HG03095 (cell line): ENCODE results near the gene DEGS2.
A peak's percentile ranks its signal among the peaks of the same experiment; 100 is the strongest.

ENCODE experiments used
- ATAC-seq: cut with Tn5 transposase; IDR thresholded peaks from one replicate; pipeline ENCODE4 v1.9.1; 2021; ENCODE audit warnings: moderate library complexity; ENCODE audit not compliant: unreplicated experiment

DEGS2 gene

DNA sequence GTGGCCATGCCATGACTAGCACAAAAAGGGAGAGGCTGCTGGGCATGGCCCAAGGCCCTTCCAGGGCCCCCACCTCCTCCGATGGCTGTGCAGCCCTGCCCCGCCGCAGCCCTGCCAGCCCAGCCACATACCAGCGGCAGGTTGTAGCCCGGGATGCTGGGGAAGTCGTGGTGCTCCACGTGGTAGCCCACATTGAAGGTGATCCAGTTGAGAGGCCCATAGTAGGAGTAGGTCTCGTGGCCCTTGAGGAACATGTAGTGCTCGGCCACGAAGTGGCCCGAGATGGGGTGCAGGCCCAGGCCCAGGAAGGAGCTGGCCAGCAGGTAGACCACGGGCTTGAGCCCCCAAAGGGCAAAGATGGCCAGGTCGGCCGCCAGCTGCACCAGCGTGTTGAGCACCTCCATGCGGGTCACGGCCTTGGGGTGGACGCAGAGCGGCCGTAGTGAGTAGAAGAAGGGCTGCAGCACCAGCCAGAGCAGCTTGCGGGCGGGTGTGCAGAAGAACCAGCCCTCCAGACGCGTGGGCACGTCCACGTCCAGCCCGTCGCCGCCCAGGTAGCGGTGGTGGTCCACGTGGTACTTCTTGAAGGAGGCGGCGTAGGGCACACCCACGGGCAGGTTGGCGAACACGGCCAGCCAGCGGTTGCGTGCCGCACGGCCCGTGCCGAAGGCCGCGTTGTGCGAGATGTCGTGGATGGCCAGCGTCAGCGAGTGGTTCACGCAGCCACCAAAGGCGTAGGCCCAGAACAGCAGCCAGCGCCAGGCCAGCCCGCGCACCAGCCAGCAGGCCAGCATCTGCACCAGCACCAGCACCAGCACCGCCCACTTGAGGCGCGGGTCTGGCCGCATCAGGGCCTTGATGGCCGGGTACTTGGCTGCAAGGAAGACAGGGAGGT, 10.4 kb downstream of the DEGS2 start:
- no peak for ATAC-seq

DNA sequence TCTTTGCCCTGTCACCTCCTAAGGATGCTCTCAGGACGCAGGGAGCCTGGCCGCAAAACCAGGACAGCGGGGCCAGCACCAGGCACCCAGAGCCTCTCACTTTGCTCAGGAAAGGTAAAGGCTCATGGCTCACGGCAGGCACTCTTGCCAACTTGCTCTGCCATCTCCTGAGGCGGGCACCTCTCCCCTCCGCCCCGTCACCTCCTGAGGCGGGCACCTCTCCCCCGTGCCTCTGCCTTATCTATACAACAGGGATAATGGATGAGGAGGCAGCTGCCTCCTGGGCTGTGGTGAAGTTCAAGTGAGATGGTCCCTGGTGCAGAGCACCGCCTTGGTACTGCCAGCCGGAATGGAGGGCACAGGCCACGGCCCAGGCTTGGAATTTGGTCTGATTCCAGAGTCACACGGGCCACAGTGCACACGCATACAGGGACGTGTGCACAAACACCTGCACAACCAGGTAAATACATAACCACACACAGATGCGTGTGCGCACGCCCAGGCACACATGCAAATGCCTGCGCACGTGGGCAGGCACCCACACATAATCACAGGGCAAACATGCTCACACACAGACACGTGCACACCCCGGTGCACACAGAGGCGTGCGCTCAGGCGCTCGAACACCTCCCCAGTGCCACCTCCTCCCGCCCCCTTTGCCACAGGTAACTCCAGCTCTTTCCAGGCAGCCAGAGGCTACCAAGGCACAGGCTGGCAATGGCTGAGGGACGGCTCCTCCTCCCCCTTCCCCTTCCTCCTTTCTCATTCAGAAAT, 11.6 kb downstream of the DEGS2 start:
- no peak for ATAC-seq

DNA sequence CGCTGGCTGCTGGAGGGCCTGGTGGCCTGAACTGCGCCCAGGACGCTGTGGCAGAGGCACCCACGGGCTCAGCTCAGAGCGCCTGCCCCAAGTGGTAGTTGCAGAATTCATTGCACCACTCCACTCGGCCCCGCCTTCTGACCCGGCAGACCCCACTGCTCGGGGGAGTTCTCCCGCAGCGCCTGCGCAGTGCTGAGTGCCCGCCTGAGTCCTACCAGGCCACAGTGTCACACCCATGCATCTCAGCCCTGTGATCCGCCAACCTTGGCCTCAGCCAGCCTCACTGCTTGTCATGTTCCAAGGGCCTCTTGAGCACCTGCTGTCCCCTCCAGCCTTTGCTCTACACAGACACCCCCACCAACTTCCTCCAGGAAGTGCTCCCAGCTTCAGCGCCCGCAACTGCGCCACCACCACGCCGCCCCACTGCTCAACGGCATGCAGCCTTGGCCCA, 12.2 kb downstream of the DEGS2 start:
- ATAC-seq: no peak

DNA sequence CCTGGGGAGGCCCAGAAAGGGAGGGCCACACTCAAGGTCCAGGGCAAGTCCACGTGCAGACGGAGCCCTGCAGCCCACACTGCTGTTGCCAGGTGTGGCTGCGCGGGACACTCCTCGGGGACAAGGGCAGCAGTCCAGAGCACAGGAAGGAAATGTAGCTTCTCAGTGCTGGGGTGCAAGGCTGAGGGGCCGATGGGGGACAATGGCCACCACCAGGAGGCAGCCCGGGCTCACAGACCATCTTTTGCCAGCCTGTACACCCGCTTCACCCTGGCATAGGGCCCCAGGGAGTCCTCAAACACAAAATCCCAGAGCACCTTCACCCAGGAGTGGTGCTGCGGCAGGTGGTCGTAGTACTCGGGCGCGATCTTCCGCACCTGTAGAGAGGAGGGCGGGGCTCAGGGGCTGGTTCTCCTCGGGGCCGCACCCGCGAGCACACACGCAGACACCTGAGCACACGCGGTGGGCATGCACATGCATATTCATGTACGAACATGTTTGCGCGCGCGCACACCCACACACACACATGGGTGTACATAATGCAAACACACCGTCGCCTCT, 12.8 kb downstream of the DEGS2 start:
- no peak for ATAC-seq

DNA sequence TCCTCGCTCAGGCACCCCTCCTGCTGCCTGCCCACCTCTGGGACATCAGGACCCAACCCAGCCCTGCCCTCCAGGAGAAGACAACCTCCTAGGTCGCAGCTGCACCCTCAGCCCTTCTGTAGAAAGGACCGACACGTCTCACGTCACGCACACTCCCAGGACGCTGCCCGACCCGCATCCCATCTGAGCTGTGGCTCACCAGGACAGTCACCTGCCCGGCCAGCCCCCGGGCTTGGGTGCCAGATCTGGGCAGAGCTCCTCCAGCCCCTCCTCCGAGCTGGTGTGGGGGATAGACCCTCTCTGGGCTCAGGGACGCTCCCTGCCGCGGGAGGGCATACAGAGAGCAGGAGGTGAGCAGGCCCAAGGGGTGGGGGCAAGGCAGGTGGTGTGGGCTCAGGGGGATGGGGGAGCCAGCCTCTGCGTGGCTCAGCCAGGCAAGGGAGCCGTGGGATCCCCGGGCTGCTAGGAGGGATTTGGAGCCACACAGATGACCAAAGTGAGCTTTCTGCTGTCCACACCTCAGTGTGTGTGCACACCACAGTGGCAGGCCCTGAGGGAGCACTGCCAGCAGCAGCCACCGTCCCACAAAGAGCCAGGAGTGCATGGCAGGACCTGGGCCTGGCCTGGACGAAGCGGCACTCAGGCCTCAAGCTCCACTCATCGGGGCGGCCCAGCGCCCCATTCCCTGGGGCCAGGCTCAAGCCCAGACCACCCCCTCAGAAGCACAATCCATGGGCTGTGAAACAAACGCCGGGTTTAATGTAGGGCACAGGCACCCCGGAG, 13.6 kb downstream of the DEGS2 start:
- no peak for ATAC-seq

DNA sequence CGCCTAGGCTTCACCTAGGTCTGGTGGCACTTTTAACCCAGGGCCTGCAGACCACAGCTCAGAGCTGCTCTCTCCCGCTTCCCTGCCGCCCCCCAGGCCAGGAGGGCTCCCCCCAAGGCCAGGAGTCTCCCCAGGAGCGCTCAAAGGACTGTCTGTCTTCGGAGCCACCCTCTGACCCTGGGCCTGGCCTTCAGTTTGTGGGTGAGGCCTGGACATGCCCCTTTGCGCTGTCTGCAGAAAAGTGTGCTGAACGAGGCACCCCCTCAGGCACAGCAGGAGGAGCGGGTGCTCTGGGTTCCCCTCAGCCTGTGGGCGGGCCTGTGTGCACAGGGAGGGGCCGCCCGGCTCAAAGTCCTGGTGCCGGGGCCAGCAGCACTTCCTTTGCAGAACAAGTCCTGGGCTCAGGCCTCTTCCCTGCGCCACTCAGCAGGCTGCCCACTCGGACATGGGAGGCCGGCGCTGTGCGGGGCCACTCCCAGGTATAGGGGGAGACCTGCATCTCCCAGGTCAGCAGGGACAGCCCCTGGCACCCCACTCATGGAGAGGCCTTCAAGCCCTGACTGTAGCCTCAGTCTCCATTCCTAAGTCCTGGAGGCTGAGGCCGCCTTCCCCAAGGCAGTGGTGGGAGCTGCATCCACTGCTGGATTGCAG, 14.3 kb downstream of the DEGS2 start:
- no peak for ATAC-seq

DNA sequence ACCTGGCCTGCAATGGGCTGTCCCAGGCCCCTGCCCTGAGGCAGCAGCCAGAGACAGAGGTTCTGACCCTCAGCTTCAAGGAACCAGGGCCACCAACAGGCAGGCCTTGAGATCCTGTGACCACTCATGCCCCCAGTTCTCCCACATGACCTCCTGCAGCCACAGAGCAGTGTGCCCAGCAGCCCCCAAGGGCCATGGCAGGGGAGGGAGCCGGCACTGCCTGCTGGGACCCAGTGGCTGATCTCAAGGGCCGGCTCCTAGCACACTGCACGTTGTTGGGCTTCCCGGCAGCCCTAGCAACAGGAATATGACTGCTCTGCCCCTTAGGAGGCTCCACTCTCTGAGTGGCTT, 14.8 kb downstream of the DEGS2 start:
- no peak for ATAC-seq

DNA sequence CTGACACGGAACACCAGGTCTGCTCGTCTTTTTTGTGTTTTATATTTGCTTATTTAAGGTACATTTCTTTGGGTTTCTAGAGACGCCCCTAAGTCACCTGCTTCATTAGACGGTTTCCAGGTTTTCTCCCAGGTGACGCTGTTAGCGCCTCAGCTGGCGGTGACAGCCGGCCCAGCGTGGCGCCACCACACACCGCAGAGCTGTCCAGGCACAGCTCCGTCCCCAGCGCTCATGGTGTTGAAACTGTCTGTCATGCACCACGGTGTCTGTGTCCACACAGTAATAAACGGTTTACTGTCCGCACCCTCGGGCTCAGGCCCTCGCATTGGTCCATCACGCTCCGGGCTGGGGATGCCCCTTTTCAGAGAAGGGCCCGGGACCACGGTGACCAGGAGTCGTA, 15.5 kb downstream of the DEGS2 start:
- no peak for ATAC-seq

DNA sequence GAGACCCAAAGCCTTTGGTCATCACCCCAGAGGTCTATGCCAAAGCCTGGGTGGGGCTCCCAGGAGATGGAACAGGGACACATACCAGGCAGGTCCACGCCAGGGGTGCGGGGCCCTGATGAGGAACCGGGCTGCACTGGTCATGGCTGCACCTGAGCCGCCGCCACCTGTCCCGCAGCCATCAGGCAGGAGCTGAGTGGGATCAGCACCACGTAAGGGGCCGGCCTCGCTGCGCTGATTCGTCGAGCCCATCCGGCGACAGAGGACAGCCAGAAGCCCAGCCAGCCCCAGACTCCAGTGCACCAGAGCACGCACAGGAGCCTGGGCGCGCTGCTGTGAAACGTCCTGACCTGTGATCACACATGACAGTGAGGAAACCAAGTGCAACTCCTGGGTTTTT, 15.9 kb downstream of the DEGS2 start:
- no peak for ATAC-seq

DNA sequence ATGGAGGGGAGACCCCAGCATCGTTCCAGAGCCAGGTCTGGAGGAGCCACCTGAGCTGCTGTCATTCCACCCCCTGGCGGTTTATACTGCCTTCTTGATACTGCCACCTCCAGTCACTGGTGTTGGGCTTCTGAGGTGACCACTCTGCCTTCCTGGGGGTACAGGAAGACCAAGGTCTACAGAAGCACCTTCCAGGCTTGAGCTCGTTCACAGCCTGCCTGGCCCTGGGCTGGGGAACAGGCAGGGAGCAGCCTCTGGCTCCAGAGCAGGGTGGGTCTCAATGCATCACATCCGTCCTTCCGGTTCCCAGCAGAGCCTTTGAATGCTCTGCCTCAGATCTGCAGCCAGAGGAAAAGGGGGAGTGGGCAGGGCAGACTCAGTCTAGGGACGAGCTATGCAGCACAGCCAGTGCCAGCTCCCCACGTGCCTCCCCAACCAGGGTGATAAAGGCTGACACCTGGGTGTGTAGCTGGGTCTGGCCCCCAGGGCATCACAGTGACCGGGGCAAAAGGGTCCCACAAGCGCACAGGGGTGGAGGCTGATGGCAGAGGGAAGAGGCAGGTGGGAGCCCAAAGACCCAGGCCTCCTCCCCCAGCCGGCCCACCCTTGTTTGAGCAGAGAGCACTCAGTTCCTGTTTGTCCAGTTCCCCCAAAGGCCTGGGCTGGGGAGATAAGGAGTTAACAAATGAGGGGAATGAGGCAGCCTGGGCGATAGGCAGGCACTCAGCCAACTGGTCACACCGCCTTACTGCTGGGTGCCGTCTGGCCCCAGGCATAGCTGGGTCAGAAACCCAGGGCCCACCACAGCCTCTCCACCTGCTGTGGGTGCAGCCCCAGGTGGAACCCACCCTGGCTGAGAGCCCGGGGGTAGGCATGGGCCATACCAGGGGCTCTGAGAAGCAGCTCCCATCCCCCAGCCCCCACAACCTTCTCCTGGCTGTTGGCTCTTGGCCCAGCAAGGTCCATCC, 17.1 kb downstream of the DEGS2 start:
- ATAC-seq: no peak

DNA sequence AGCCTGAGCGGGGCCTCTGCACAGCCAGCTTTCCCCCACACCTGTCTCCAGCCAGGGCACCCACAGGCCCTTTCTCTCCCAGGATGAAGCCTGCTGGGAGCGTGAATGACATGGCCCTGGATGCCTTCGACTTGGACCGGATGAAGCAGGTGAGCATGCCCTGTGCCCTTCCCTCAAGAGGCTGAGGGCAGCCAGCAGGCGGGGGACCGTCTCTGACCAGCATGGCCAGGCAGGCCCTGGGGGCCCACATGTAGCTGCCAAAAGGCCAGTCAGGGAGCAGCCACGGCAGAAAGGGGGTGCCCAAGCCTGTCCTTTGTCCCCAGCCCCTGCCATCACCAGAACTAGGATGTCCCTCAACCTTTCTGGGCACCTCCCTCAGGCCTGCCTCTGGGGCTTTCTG, 18.3 kb downstream of the DEGS2 start:
- ATAC-seq: no peak

DNA sequence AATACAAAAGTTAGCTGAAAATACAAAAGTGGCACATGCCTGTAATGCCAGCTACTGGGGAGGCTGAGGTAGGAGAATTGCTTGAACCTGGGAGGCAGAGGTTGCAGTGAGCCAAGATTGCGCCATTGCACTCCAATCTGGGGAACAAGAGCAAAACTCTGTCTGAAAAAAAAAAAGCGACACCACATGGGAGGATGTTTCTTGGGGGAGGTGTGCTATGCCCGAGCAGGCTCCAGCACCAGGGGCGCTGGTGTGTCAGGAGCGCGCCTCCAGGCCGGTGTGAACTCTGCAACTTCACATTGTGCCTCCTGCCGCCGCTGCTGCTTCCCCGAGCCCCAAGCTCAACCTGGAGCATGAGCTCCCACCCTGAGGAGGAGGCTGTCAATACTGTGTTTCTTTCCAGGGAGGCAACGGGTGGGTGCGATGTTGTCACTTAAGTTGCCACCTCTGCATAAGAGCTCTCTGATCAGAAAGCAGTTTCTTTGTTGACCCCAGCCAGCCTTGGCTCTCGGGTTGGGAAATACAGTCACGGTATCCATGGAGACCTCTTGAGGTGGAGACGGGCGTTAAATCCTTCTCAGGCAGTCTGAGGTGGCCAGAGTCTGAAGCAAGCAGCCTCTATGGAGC, 18.9 kb downstream of the DEGS2 start:
- no peak for ATAC-seq

DNA sequence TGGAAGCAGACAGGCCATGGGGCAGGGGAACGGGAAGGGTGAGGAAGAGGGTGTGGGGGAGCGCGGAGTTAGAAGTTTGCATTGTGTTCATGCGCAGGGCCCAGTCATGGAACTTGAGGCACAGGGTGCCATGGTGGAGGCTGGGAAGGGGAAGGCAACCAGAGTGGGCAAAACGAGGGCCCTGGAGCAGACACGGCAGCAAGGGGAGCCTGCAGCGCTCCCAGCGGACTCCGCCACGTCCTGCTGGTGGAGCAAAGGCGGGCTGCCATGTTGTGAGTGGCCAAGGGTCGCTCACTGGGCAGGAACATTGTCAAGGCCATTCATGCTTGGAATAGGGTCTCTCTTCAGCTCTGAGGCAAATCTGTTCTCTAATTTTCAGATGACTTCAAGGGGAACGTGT, 20.5 kb downstream of the DEGS2 start:
- ATAC-seq: no peak

DNA sequence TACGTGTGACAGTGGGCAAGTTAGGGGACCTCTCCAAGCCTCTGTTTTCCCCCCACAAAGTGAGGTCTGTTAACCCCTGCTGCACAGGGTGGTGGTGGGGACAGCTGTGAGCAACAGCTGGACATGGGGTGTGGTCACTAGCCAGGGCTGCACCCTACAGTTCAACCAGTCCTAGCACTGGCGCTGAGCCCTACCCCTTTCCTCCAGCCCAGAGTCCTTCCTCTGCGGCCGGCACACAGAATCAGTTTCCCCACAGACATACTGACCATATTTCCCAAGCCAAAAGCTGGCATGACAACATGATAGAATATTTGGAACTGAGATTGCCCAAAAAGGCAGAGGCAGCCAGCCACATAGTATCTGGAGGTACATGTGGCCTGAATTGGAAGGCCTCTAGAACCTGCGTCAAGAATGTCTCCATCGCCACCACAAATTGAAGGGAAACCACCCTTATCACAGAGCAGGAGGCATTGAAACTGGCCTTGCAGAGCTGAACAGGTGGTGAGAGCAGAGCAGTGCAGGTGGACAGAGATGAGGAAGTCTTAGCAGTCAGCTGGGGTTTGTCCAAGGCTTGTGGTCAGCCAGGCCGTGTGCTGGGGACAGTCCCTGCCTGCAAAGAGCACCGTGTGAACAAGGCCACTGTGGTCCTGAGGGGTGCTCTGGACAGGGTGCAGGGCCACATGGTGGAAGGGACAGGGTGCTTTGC, 21.2 kb downstream of the DEGS2 start:
- ATAC-seq: peak; percentile 70

DNA sequence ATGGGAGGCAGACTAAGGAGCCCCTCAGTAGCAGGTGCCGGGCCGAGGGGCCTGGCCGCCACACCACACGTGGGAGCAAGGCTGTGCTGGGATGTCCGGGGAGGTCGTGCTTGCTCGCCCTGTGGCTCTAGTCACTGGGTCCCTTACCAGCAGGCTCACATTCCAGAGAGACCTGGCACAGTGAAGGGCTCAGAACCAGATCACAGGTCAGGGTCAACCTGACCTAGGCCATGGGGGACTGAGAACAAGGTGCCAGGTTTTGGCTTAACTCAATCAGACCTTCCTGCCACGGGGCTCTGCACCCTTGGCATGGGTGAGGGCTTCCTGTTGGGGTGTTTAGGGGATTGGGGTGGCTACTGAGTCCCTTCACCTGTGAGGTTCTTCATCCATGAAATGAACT, 22.3 kb downstream of the DEGS2 start:
- ATAC-seq: no peak

DNA sequence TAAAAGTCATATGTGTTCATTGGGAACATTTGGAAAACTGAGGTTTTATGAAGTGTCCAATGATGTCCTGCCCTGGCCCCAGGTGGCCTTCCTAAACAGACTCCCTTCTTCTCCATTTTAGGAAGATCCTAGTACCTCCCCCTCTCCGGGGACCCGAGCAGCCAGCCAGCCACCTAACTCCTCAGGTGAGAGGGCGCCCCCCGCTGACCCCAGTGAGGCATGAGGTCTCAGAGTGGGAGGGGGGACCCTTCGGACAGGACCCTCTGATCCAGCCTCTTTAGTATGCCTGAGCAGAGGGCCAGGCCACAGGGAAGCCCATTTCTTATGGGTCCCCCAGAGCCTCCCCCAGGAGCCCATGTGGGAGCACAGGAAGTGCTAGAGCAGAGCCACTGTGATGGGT, 23.7 kb downstream of the DEGS2 start:
- ATAC-seq: no peak

DNA sequence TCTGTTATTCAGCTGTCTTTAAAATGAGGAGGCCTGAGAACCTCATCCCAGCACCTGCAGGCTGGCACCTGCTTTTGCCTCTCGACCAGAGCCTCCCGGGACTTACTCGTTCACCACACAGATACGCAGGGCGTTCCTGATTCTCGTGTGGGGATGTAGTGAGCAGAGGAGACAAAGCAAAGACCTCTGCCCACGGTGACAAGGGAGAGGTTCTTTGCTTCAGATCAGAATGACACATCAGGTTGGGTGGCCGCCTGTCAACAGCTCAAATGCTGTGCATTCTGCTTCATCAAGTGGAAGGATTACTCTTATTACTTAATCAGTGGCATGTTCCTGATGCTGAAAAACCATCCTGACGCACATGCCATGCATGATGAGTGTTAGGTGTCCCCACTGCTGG, 24.4 kb downstream of the DEGS2 start:
- ATAC-seq: no peak

DNA sequence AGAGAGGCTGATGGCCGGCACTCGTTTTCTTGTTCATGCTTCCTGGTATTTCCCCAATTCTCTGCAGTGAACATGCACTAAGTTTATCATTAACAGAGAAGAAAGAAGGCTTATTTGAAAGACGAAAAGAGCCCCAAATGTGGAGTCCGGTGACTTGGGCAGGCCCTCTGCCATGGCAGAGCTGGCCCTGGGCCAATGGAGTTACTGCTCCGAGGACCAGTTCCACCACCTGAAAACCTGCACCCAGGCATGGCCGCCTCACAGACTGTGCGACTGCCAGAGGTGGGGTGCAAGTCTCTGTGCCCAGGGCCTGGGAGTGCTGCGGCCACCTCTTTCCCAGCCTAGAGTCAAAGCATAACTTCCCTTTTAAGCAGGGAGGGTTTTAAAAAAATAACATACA, 24.9 kb downstream of the DEGS2 start:
- no peak for ATAC-seq
